Sigmoid colon (tissue), 7 donors: ENCODE results near the gene SBF2. TPM values are rescaled to one million over a fixed set of nuclear protein-coding genes. Genes with fewer than 3 reads are reported as not detected.

ENCODE experiments used
- DNase-seq: peaks from one replicate; pipeline ENCODE4 v3.0.0-alpha.2; 2019
- H3K27ac ChIP-seq, 4 donors: fragments of 200-600 bp; sonication (generic); one replicate each; pipeline ENCODE4 v1.5.1; 2016 to 2019; ENCODE audit warnings: mild to moderate bottlenecking in 1 of 4
- H3K27me3 ChIP-seq, 3 donors: fragments of 200-600 bp; sonication (generic); one replicate each; pipeline ENCODE4 v1.5.1; 2019; ENCODE audit warnings: mild to moderate bottlenecking in 1 of 3
- H3K36me3 ChIP-seq, 4 donors: fragments of 200-600 bp; sonication (generic); one replicate each; pipeline ENCODE4 v1.5.1; 2016 to 2019
- H3K4me1 ChIP-seq, 4 donors: fragments of 200-600 bp; sonication (generic); one replicate each; pipeline ENCODE4 v1.5.1; 2017 to 2019
- H3K4me3 ChIP-seq, 4 donors: fragments of 200-600 bp; sonication (generic); one replicate each; pipeline ENCODE4 v1.5.1; 2017 to 2019; ENCODE audit warnings: mild to moderate bottlenecking in 2 of 4, moderate library complexity in 1 of 4
- H3K9me3 ChIP-seq, 4 donors: fragments of 200-600 bp in 3 of 4; sonication (generic) in 3 of 4; one replicate each; pipeline versions ENCODE4 v1.5.1 to v1.6.1; 2013 to 2019
- EP300 ChIP-seq, 4 donors: sonication (generic); formaldehyde crosslinking; IDR thresholded peaks; one replicate each; pipeline ENCODE4 v1.6.1; 2017; ENCODE audit warnings: antibody characterized with exemption in 4 of 4
- POLR2A ChIP-seq, 2 donors: fragments of 450-650 bp; IDR thresholded peaks; one replicate each; pipeline ENCODE4 v1.6.1; 2016; ENCODE audit warnings: antibody characterized with exemption in 2 of 2, mild to moderate bottlenecking in 2 of 2, moderate library complexity in 2 of 2
- POLR2AphosphoS5 ChIP-seq, 4 donors: sonication (generic); formaldehyde crosslinking; IDR thresholded peaks; one replicate each; pipeline ENCODE4 v1.6.1; 2017; ENCODE audit warnings: antibody characterized with exemption in 4 of 4
- WGBS, 2 donors: extraction: QIAGEN DNeasy Blood & Tissue Kit; methylation state at CpG; one replicate each; pipeline ENCODE4 v1.1.7; 2013; 5-methylcytosine and 5-hydroxymethylcytosine counted together
- intact Hi-C: fragments of 100-400 bp; cut with DNase I; formaldehyde crosslinking; loops from one replicate; pipeline ENCODE4 v1.15.1; 2023
- polyA plus RNA-seq, 3 donors: library from polyadenylated mRNA; stranded (reverse); fragments of 200-250 nt; gene quantifications; one replicate each; pipeline ENCODE4 v1.2.3, GENCODE V29; 2013
- total RNA-seq, 4 donors: library from RNA; depleted of rRNA; stranded (reverse); fragments of >200 nt; gene quantifications; one replicate each; pipeline ENCODE4 v1.1.0, GENCODE V29; 2016
- TF ChIP-seq, protein P1 (sequence below), 4 experiments: fragments of 450-650 bp in 3 of 4; fragments of 200-600 bp in 1 of 4; IDR thresholded peaks; one replicate each; pipeline ENCODE4 v1.5.1; 2016 to 2019; ENCODE audit warnings: antibody characterized with exemption in 4 of 4, mild to moderate bottlenecking in 3 of 4, moderate library complexity in 2 of 4
- donor health status: healthy with polysubstance abuse.
- donor health status: Bipolar disorder and iron deficiency.
- donor health status: healthy.

SBF2 gene
- total and polyA plus RNA-seq, 7 donors: 9.5 to 67.5 (median 47.1) TPM

DNA sequence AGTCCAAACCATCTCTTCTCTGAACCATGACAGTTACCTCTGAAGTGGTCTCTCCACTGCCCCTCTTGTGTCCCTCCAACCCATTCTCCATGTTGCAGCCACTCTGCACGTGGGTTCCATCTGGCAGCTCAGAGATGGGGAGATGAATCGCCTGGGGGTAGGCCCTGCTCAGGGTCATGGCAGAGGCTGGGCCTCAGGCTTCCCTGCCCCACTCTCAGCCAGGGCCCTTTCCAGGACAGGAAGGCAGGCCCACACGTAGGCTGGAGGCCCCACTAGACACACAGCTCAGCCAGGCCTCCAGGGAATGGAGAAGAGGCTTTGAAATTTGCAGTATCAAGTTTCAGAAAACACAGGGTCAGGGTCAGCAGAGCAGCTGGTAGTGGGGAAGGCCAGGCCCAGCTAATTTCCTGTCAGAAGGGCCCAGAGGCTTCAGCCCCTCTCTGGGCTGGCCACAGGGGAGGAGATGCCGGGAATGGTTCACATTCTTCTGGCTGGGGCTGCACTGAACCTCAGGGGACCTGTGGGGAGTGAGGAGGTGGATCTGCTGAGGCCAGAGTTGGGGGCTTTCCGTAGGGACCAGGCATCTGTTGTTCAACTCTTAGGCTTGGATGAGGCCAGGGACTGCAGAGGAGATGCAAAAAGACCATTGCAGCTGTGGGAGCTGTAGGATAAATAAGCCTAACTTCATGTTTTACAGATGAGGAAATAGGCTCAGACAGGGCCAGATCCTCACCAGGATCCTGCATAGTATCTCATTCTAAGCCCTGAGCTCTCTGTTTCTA is 528.5 kb downstream of the SBF2 start:
- Histone ChIP-seq H3K4me1 (peaks cover 0 to 16% (median 13%) of the 10 kb centered on the region in 4 donors), H3K4me3 (no peak overlapping the region), H3K27ac (peak overlapping the region; percentile 30 to 62 (median 41)), H3K9me3 (no peaks in the 10 kb centered on the region), H3K27me3 (no peaks in the 10 kb centered on the region), H3K36me3 (no peaks in the 10 kb centered on the region)
- TF ChIP-seq EP300 (IDR thresholded peaks at IDR 0.05) (no peak), POLR2AphosphoS5 (IDR thresholded peaks at IDR 0.05) (peak in 3 of 4 donors; percentile 23 to 49 (median 31))
- intact Hi-C loops: no loop called here
- WGBS, 2 donors: 71 to 85% methylated on average over 5 of the region's 5 CpGs
- DNase-seq: peak; percentile 82

DNA sequence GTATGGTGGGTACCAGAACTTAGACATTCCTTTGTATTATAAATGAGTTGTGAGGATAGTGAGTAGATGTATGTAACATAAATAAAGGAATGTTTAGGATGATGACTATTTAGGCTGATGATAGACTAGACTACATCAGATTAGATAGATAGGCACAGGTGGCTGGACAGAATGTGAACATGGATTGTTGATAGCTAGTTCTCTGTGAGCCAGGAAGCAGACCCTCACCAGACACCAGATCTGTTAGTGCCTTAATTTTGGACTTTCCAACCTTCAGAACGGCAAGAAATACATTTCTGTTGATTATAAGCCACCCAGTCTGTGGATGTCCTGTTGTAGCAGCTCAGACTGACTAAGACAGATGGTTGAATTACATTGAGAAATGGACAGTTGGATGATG is 530.7 kb downstream of the SBF2 start:
- no peaks in the 10 kb centered on the region for H3K27me3 ChIP-seq
- no peak overlapping the region for H3K4me3 ChIP-seq
- intact Hi-C loops: loop anchor here (5.0 kb wide), 1 partner anchor 39 kb away; no protein-coding TSS in a partner anchor
- H3K9me3 ChIP-seq: no peaks in the 10 kb centered on the region
- WGBS, 2 donors: 91 to 95% methylated on average over 1 of the region's 1 CpG
- peaks cover 0 to 38% (median 34%) of the 10 kb centered on the region in 4 donors for H3K4me1 ChIP-seq
- no peak overlapping the region for H3K27ac ChIP-seq
- TF ChIP-seq, protein P1, sequence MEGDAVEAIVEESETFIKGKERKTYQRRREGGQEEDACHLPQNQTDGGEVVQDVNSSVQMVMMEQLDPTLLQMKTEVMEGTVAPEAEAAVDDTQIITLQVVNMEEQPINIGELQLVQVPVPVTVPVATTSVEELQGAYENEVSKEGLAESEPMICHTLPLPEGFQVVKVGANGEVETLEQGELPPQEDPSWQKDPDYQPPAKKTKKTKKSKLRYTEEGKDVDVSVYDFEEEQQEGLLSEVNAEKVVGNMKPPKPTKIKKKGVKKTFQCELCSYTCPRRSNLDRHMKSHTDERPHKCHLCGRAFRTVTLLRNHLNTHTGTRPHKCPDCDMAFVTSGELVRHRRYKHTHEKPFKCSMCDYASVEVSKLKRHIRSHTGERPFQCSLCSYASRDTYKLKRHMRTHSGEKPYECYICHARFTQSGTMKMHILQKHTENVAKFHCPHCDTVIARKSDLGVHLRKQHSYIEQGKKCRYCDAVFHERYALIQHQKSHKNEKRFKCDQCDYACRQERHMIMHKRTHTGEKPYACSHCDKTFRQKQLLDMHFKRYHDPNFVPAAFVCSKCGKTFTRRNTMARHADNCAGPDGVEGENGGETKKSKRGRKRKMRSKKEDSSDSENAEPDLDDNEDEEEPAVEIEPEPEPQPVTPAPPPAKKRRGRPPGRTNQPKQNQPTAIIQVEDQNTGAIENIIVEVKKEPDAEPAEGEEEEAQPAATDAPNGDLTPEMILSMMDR (IDR thresholded peaks at IDR 0.05): no peak
- TF ChIP-seq POLR2AphosphoS5 (IDR thresholded peaks at IDR 0.05) (no peak), POLR2A (IDR thresholded peaks at IDR 0.05) (no peak), EP300 (IDR thresholded peaks at IDR 0.05) (no peak)
- DNase-seq: no peak
- no peaks in the 10 kb centered on the region for H3K36me3 ChIP-seq

DNA sequence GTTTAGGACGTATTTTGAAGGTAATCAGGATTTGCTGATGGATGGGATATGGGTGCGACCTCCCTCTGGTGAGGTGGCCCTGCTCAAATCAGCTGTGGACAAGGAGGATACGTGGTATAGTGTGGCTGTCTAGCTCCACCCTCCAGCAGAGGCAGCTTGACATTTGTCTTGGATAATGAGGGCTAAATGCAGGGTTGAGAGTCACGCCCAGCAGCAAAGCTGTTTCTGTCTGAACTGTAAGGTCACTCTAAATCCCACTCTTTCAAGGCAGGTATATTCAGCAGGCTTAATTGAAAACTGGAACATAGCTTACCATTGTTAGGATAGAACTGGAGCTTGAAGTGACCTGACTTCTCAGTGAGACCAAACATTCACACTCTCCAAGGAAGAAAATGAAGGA is 531.5 kb downstream of the SBF2 start:
- no peak overlapping the region for H3K27ac ChIP-seq

DNA sequence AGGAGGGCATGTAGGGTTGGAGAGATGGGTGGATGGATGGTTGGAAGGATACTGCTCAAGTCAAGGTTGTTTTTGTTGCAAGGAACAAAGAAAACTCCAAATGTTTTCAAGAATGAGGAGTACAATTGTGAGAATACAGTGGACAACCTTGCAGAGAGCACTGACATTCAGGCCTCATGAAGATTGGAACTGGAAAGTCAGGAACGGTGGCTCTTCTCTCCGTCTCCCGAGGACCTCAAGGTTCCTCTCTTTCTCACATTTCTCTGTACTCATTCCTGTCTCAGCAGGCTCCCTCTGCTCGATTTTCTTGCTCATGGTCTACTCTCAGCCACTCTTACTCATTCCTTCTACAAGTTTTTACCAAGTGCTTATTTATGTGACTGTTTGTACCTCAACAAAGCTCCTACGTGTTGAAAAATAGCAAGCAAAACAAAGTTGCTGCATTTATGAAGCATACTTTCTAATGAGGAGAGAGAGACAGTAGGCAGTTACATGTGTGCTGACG is 532.5 kb downstream of the SBF2 start:
- Histone ChIP-seq H3K4me1 (peaks cover 0 to 42% (median 39%) of the 10 kb centered on the region in 4 donors), H3K9me3 (no peaks in the 10 kb centered on the region), H3K27me3 (no peaks in the 10 kb centered on the region), H3K4me3 (no peak overlapping the region), H3K36me3 (no peaks in the 10 kb centered on the region), H3K27ac (no peak overlapping the region)
- no peak for DNase-seq
- TF ChIP-seq POLR2A (IDR thresholded peaks at IDR 0.05) (no peak), POLR2AphosphoS5 (IDR thresholded peaks at IDR 0.05) (no peak), EP300 (IDR thresholded peaks at IDR 0.05) (no peak)
- TF ChIP-seq, protein P1 (IDR thresholded peaks at IDR 0.05): no peak
- WGBS, 2 donors: 91 to 92% methylated on average over 6 of the region's 6 CpGs
- intact Hi-C loops: loop anchor here (5.0 kb wide), 1 partner anchor 41 kb away; no protein-coding TSS in a partner anchor

More for the DNA sequence above, 531.5 kb downstream of the SBF2 start:
- 58 to 85% methylated on average over 4 of the region's 4 CpGs for WGBS, 2 donors
- Histone ChIP-seq H3K9me3 (no peaks in the 10 kb centered on the region), H3K36me3 (no peaks in the 10 kb centered on the region), H3K27me3 (no peaks in the 10 kb centered on the region), H3K4me1 (peaks cover 0 to 42% (median 38%) of the 10 kb centered on the region in 4 donors), H3K4me3 (no peak overlapping the region)
- intact Hi-C loops: loop anchor here (5.0 kb wide), 1 partner anchor 40 kb away; no protein-coding TSS in a partner anchor
- TF ChIP-seq POLR2A (IDR thresholded peaks at IDR 0.05): no peak
- TF ChIP-seq, protein P1 (IDR thresholded peaks at IDR 0.05): no peak
- TF ChIP-seq POLR2AphosphoS5 (IDR thresholded peaks at IDR 0.05): no peak
- no peak for TF ChIP-seq EP300 (IDR thresholded peaks at IDR 0.05)
- DNase-seq: no peak

DNA sequence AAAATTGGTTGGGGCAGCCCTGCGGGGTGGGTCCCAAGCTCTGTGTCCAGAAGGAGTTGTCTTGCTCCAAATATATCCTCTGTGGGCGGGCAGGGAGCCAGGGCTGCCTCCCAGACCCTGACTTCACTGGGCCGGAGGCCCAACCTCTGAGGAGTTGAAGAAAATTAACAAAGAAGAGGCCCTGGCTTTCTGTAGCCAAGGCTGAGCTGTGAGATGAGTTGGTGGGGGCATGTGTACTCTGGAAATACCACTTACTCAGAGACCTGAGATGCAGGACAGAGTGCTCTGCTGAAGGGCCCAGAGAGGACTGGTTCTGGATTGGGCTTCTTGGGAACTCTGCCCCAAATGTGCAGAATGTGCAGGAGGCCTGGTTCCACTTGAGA is 533.8 kb downstream of the SBF2 start:
- TF ChIP-seq EP300 (IDR thresholded peaks at IDR 0.05) (no peak), POLR2AphosphoS5 (IDR thresholded peaks at IDR 0.05) (peak in 3 of 4 donors; percentile 12 to 24 (median 16)), POLR2A (IDR thresholded peaks at IDR 0.05) (no peak)
- intact Hi-C loops: loop anchor here (5.0 kb wide), 1 partner anchor 42 kb away; no protein-coding TSS in a partner anchor
- 77 to 82% methylated on average over 3 of the region's 3 CpGs for WGBS, 2 donors
- Histone ChIP-seq H3K4me1 (peaks cover 0 to 38% (median 32%) of the 10 kb centered on the region in 4 donors), H3K9me3 (no peaks in the 10 kb centered on the region), H3K4me3 (no peak overlapping the region), H3K27ac (peak overlapping the region; percentile 89 to 96 (median 92)), H3K36me3 (no peaks in the 10 kb centered on the region), H3K27me3 (no peaks in the 10 kb centered on the region)
- peak; percentile 97 for DNase-seq
